ENCODE measurements around the gene FAM107B. TPM values are rescaled to one million over a fixed set of nuclear protein-coding genes. Genes with fewer than 3 reads are reported as not detected.

FAM107B gene
- total and polyA plus RNA-seq, 12 donors = 2.6 to 18.5 (median 6.2) TPM

DNA sequence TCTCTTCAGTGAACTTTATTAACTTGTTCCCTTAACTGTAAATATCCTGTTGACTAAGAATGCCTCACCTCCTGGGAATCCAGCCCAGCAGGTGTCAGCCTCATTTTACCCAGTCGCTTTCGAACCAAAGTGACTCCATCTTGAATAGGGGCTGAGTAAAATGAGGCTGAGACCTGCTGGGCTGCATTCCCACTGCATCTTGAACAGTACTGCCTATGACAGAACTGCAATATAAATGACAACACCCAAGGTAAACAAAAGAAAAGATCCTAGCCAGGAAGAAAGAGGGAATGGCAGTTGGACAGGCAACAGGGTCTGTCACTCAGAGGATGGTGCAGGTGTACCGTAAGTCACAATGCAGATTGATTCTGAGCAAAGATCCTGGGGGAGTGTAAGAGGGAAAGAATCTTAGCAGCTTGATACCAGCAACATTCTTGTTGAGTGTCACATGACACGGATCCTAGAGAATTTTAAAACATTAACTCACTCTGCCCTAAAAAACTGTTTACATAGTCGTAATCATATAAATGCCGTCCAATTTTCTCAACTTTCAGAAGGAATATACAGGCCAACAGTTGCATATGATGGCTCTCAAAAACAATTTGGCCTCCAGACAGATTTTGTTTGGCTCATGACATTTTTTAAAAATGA is 4.4 kb upstream of the FAM107B start:
- WGBS, 2 donors = 73% methylated on average over 6 of the region's 6 CpGs
- intact Hi-C loops (cut with DNase I) = no loop called here
- Histone ChIP-seq H3K9me3 (no peaks in the 10 kb centered on the region), H3K4me3 (no peak overlapping the region), H3K4me1 (peaks cover 0 to 15% (median 4%) of the 10 kb centered on the region in 9 donors), H3K27ac (peak overlapping the region in 1 of 10 donors; percentile 23), H3K27me3 (no peaks in the 10 kb centered on the region), H3K36me3 (no peaks in the 10 kb centered on the region)
- DNase-seq (no peak), ATAC-seq (peak in 6 of 8 donors; percentile 31 to 56 (median 49))
- TF ChIP-seq, protein P1, sequence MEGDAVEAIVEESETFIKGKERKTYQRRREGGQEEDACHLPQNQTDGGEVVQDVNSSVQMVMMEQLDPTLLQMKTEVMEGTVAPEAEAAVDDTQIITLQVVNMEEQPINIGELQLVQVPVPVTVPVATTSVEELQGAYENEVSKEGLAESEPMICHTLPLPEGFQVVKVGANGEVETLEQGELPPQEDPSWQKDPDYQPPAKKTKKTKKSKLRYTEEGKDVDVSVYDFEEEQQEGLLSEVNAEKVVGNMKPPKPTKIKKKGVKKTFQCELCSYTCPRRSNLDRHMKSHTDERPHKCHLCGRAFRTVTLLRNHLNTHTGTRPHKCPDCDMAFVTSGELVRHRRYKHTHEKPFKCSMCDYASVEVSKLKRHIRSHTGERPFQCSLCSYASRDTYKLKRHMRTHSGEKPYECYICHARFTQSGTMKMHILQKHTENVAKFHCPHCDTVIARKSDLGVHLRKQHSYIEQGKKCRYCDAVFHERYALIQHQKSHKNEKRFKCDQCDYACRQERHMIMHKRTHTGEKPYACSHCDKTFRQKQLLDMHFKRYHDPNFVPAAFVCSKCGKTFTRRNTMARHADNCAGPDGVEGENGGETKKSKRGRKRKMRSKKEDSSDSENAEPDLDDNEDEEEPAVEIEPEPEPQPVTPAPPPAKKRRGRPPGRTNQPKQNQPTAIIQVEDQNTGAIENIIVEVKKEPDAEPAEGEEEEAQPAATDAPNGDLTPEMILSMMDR (IDR thresholded peaks at IDR 0.05) = no peak

DNA sequence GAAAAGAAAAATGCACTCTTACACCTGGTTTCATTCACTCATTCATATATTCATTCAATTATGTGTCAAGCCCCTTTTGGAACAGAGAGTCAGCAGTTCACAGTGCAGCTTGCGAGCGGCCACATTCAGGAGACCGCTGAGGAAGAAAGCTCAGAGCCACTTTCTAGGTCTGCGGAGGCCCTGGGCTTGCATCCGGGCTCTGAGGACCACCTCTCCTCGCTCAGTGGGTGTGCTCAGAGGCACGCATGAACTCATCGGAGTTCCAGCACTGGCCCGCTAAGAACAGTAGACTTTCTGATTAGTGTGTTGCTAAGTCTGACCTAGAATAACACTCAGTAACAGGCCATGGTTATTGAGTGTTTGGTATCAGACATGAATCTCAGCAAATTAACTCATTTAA is 1.8 kb upstream of the FAM107B start:
- intact Hi-C loops (cut with DNase I) = no loop called here
- ATAC-seq (no peak), DNase-seq (no peak)
- Histone ChIP-seq H3K4me3 (no peak overlapping the region), H3K9me3 (no peaks in the 10 kb centered on the region), H3K36me3 (no peaks in the 10 kb centered on the region), H3K4me1 (peaks cover 0 to 15% (median 4%) of the 10 kb centered on the region in 9 donors), H3K27ac (no peak overlapping the region), H3K27me3 (no peaks in the 10 kb centered on the region)
- TF ChIP-seq, protein P1 (IDR thresholded peaks at IDR 0.05) = no peak
- 88 to 90% methylated on average over 9 of the region's 9 CpGs for WGBS, 2 donors

DNA sequence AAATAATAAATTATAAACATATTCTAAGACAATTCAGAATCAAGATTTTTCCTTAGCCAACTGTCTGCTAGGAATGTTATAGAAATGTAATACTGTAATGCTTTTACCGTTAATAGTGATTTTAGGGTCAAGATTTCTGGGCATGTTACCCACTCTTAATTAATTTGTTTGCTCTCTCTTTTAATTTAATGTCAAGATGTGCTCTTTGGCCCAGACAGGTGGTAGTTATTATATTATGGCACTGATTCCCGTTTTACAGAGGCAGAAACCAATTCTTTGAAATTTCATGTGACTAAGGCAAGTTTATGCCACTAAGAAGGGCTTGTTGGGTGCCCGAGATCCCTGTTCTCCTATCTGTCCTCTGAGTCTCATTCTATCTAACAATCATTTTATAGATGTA is 959 bp upstream of the FAM107B start:
- ATAC-seq (no peak), DNase-seq (no peak)
- intact Hi-C loops (cut with DNase I) = no loop called here
- no peaks in the 10 kb centered on the region for H3K36me3 ChIP-seq
- H3K27ac ChIP-seq = no peak overlapping the region
- H3K27me3 ChIP-seq = no peaks in the 10 kb centered on the region
- no peaks in the 10 kb centered on the region for H3K9me3 ChIP-seq
- TF ChIP-seq, protein P1 (IDR thresholded peaks at IDR 0.05) = no peak
- WGBS, 2 donors = 81 to 86% methylated on average over 3 of the region's 3 CpGs
- no peak overlapping the region for H3K4me3 ChIP-seq
- H3K4me1 ChIP-seq = peaks cover 0 to 15% (median 4%) of the 10 kb centered on the region in 9 donors

DNA sequence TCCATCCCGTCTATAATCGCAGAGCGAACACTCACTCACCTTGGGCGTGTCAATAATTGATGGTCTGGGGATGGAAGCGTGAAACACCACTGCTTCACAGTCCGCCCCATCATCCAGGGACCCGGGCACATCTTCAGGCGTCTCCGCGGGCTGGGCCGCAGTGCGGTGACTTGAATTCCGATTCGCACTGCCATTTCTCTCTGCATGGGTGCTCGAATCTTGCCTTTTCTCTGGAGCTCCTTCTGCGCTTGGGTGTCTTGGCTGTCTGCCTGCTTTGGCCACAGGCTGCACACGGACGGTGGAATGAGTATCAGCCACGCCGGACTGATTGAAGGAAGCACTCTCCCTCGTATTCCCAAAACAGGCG is 500 bp downstream of the FAM107B start:
- intact Hi-C loops (cut with DNase I) = loop anchor here in 1 of 10 donors (5.0 kb wide), 1 partner anchor 1732 kb away; no protein-coding TSS in a partner anchor
- no peaks in the 10 kb centered on the region for H3K36me3 ChIP-seq
- WGBS, 2 donors = 93 to 94% methylated on average over 22 of the region's 22 CpGs
- H3K27ac ChIP-seq = no peak overlapping the region
- no peak overlapping the region for H3K4me3 ChIP-seq
- H3K27me3 ChIP-seq = no peaks in the 10 kb centered on the region
- ATAC-seq (no peak), DNase-seq (no peak)
- TF ChIP-seq, protein P1 (IDR thresholded peaks at IDR 0.05) = no peak
- H3K4me1 ChIP-seq = peaks cover 0 to 11% (median 3%) of the 10 kb centered on the region in 9 donors
- H3K9me3 ChIP-seq = no peaks in the 10 kb centered on the region
